Choroid plexus epithelial cell (primary cell): ENCODE results near the gene APOA1.

Experiments used
- DNase-seq: peaks from one replicate; pipeline ENCODE4 v3.0.0-alpha.2; 2010; ENCODE audit warnings: low read depth
- H3K4me3 ChIP-seq: 2 replicates; pipeline ENCODE4 v1.5.1; 2011; ENCODE audit warnings: low read depth, mild to moderate bottlenecking, control low read depth, low read length, moderate library complexity
- CTCF ChIP-seq: conservative IDR thresholded peaks from 2 replicates; pipeline ENCODE4 v1.5.1; 2011; ENCODE audit warnings: low read depth, mild to moderate bottlenecking, control low read depth, inconsistent platforms, low read length, moderate library complexity

Gene APOA1

GRCh38 chr11:116867619-116868018 is 30.2 kb upstream of the APOA1 start:
- DNase-seq, result no peak
- TF ChIP-seq CTCF, result no peak
- no peak overlapping the region for H3K4me3 ChIP-seq

GRCh38 chr11:116866804-116867455 is 29.5 kb upstream of the APOA1 start:
- DNase-seq, result no peak

GRCh38 chr11:116865696-116866095 is 28.3 kb upstream of the APOA1 start:
- no peak overlapping the region for H3K4me3 ChIP-seq
- peak; percentile 12 for DNase-seq
- no peak for TF ChIP-seq CTCF

More at GRCh38 chr11:116866804-116867455, 29.5 kb upstream of the APOA1 start:
- no peak for TF ChIP-seq CTCF
- no peak overlapping the region for H3K4me3 ChIP-seq

GRCh38 chr11:116864531-116864930 is 27.1 kb upstream of the APOA1 start:
- no peak overlapping the region for H3K4me3 ChIP-seq
- TF ChIP-seq CTCF, result no peak
- DNase-seq, result peak; percentile 8

GRCh38 chr11:116862951-116863350 is 25.5 kb upstream of the APOA1 start:
- H3K4me3 ChIP-seq, result no peak overlapping the region
- no peak for TF ChIP-seq CTCF
- DNase-seq, result no peak

- DNase-seq, result no peak
- H3K4me3 ChIP-seq, result no peak overlapping the region
- no peak for TF ChIP-seq CTCF
Observed at GRCh38 chr11:116862185-116862584, 24.8 kb upstream of the APOA1 start.

- H3K4me3 ChIP-seq, result no peak overlapping the region
- peak; percentile 21 for DNase-seq
Observed at GRCh38 chr11:116861539-116861938, 24.1 kb upstream of the APOA1 start.

More at GRCh38 chr11:116861539-116861938, 24.1 kb upstream of the APOA1 start:
- TF ChIP-seq CTCF, result no peak
